LHCN-M2 (cell line): ENCODE measurements around the gene CDRT15. TPM values are rescaled to one million over a fixed set of nuclear protein-coding genes. Genes with fewer than 3 reads are reported as not detected.
"Not testable (repeated sequence)": the region's sequence is repeated elsewhere in the genome, so short reads cannot be mapped to it uniquely, and the experiment has no call there.

ENCODE experiments used
- DNase-seq: peaks from one replicate; pipeline ENCODE4 v3.0.0-alpha.2; 2012; ENCODE audit warnings: low read depth
- polyA plus RNA-seq: library from polyadenylated mRNA; unstranded; fragments of >200 nt; gene quantifications from one replicate; pipeline ENCODE4 v1.2.1, GENCODE V29; 2012; ENCODE audit warnings: missing spikeins
- total RNA-seq: library from RNA; depleted of rRNA; stranded (reverse); fragments of >200 nt; gene quantifications from 2 replicates; pipeline ENCODE4 v1.2.3, GENCODE V29; 2014; rRNA removed

Gene CDRT15
- total RNA-seq: not detected in 2 replicates
- not detected for polyA plus RNA-seq

- not testable (repeated sequence) for DNase-seq
Measured at GRCh38 chr17:14236762-14237161, at the start of gene CDRT15. Gene CDRT15 (minus strand): TSS chr17:14236862. CDS start chr17:14236833, 29 bp downstream.

- DNase-seq: no peak
Measured at GRCh38 chr17:14282726-14283125, 46.1 kb upstream of the CDRT15 start.

DNA sequence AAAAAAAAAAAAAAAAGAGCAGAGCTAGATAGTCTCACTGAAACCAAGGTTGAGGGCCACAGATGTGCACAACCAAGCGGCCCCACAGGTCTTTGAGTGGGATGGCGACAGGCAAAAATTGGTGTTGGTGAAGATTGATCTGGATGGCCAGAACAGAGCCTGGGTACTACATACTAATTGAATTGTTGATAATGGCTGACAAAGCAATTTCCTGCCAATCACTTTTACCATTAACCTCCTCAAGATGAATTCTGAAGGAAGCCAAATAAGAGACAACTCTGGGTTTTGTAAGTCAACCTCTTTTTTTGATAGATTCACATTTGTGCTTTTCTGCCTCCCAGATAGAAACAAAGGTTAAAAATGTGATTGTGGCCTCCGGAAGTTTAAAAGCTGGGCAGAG, 44.9 kb upstream of the CDRT15 start:
- DNase-seq: no peak

- DNase-seq: no peak
Measured at GRCh38 chr17:14276535-14277250, 40.0 kb upstream of the CDRT15 start.

DNA sequence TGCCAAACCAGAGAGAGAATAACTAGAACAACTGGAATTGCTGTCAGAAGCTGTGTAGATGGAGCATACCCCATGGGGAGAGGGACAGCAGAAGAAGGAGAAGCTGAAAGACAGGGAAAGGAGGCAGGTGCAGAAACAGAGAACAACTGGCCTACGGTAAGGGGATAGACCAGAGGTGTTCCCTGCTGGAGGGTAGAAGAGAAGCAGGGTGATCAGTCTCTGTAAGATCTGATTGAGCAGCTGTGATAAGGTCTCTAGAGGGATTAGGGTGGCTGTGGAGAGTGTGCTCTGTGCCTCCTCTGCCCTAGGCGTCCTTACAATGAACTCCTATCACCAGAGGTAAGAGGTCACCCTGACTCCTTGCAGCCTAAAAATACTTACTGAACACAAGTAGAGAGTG, 33.8 kb upstream of the CDRT15 start:
- no peak for DNase-seq

DNA sequence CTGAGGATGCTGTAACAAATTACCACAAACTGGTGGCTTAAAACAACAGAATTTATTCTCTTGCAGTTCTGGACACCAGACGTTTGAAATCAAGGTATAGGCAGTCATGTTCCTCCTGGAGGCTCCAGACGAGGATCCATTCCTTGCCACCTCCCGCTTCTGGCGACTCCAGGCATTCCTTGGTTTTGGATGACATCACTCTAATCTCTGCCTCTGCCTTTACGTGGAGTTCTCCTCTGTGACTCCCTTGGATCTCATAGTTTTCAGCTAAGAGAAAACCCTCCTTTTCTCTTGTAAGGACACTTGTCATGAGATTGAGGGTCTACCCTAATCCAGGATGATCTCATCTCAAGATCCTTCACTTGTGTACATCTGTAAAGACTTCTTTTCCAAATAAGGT, 32.8 kb upstream of the CDRT15 start:
- DNase-seq: no peak

DNA sequence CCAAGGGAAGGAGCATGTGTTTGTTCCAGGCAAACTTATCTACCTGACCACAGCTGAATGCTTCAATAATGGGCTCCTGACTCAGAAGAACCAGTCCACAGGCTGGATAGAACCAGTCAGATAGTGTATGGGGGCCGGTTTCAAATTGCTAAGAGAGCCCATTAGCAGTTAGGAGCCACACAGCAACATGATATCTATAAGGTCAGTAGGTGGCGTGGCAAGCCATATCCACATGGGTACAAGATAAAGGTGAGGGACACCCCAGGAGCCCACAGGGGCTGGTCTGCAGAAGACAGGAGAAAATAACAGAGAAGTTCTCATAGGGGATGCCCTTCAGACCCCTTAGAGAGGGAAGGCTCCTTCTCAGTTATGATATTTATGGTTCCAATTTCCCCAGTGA, 31.6 kb upstream of the CDRT15 start:
- no peak for DNase-seq

GRCh38 chr17:14261406-14261805, 24.7 kb upstream of the CDRT15 start:
- no peak for DNase-seq

DNA sequence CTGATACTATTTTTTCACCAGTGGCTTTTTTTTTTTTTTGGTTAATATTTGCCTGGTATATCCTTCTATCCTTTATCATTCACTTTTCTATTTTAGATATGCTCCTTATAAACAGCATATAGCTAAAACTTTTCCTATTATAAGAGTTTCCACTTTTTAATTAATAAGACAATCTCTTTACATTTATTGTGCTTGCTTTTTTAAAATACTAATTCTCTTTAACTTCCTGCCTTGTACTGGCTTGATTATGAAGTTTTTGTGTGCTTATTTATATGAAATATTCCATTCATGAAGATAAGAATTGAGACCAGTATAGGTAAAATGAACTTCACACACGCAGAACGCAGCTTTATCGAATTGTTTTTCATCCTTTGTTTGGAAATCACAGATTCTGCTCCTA, 9.0 kb upstream of the CDRT15 start:
- no peak for DNase-seq

- DNase-seq: no peak
Measured at GRCh38 chr17:14245002-14245401, 8.3 kb upstream of the CDRT15 start.

DNA sequence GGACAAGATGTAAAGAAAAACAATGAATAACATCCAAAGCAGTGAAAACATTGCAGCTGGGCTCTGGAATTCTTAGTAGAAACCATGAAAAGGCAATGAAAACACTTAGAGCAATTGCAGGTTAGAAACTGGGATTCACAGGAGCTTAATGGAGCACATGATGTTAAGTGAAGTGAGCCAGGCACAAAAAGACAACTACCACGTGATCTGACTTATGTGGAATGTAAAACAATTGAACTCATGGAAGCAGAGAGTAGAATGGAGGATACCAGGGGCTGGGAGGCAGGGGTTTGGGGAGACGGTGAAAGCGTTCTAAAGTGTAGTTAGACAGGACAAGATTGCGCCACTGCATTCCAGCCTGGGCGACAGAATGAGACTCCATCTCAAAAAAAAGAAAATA, 2.6 kb upstream of the CDRT15 start:
- not testable (repeated sequence) for DNase-seq

- DNase-seq: not testable (repeated sequence)
Measured at GRCh38 chr17:14236032-14236431, 630 bp downstream of the CDRT15 start.

DNA sequence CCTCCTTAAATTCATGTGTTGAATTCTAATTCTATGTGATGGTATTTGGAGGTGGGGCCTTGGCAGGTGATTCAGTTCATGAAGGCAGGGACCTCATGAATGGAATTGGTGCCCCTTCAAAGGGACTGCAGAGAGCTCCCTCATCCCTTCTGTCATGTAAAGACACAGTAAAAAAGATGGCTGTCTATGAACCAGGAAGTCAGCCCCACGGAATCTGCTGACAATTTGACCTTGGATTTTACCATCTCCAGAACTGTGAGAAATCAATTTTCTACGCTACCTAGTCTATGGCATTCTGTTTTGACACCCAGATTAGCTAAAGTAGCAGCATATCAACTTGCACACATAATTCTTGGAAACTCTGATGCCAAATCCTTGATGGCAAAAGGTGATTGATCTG, 1.6 kb downstream of the CDRT15 start:
- not testable (repeated sequence) for DNase-seq

- DNase-seq: not testable (repeated sequence)
Measured at GRCh38 chr17:14231187-14231586, 5.5 kb downstream of the CDRT15 start.

- DNase-seq: peak; percentile 12
Measured at GRCh38 chr17:14228903-14229302, 7.8 kb downstream of the CDRT15 start.

DNA sequence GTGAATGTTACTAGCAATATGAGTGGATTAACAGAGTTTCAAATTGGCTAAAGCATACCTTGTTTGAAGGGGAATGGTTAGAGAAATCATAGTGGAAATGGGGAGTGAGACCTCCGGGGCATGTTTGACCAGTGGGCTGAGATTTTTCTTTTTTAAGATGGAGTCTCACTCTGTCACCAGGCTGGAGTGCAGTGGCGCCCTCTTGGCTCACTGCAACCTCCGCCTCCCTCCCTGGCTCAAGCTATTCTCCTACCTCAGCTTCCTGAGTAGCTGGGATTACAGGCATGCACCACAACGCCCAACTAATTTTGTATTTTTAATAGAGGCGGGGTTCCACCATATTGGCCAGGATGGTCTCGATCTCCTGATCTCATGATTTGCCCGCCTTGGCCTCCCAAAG, 9.6 kb downstream of the CDRT15 start:
- no peak for DNase-seq

GRCh38 chr17:14225254-14225980, 11.2 kb downstream of the CDRT15 start:
- no peak for DNase-seq

GRCh38 chr17:14222611-14223010, 14.1 kb downstream of the CDRT15 start:
- DNase-seq: no peak

DNA sequence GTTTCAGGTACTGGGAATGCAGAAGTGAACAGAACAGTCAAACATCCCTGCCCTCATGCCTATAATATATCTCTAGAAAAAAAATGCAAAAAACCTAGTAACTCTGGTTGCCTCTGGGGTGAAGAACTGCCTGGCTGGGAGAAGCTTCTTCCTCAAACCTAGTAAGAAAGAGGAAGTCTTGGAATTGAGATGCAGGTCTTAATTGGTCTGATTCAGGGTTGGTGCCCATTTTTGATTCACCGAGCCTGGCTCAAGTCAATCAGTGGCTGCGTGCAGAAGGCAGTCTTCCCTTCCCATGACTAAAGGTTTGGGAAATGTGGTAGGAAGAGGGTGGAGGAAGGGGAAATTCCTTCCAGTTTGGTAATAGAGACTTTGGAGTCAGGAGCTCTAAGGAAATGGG, 22.4 kb downstream of the CDRT15 start:
- peak; percentile 8 for DNase-seq

- DNase-seq: no peak
Measured at GRCh38 chr17:14212401-14212800, 24.3 kb downstream of the CDRT15 start.

DNA sequence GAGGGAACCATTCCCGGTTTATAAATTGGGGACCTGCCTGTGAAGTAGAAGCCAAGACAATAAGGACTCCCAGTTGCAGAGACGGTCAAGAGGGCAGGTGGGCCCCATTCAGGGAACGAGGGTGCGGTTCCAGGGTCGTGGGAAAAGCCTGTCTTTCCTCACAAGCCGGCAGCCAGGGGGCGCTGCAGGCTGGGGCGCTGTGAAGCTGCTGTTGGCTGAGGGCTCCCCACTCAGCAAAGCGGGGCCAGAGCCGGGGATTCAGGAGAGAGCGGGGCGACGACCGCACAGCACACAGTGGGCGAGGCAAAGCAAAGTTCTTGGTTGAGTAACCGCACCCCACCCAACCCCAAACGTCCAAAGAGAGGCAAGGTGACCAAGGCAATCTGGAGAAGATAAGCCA, 24.9 kb downstream of the CDRT15 start:
- DNase-seq: peak; percentile 7

- no peak for DNase-seq
Measured at GRCh38 chr17:14211246-14211645, 25.4 kb downstream of the CDRT15 start.

DNA sequence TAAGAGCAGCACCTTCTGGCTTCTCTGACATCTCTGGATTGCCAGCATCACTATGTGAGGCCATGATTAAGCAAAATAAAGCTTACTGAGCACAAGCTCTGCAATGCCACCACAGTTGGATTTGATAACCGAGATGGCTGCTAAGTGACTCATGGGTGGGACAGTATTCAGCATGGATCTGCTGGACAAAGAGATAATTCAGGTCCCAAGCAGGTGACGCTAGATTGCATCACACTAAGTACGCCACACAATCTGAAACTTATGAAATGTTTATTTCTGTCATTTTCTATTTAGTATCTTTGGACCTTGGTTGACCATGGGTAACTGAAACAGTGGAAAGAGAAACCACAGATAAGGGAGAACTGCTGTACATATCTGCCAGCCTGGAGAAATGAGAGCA, 27.4 kb downstream of the CDRT15 start:
- no peak for DNase-seq
